ENCODE results near the gene CAMTA1.

DNA sequence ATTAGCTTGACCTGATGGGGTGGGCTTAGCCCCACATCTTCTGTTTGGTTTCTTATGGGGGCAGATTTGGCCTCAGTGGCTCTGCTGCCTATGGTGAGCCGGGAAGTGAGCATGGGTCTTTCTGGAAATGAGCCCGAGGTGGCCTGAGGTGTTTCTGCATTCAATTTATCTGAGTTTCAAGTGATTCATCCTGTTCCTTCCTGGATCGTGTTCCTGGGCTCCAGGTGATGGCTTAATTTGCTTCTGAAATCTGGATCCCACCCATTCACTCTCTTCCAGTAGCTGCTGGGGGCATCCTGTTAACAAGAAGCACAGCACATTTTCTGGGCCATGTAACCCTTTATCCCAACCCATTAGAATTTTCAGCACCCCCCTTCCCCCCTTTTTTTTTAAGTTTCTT, 324.6 kb downstream of the CAMTA1 start:
- no peak for TF ChIP-seq REST (tag by site-specific recombination; IDR thresholded peaks at IDR 0.05)
- TF ChIP-seq ZNF354C (tag by site-specific recombination; IDR thresholded peaks at IDR 0.05; ENCODE audit: borderline replicate concordance, low read depth), result no peak
- no peak for TF ChIP-seq CTCF (tag by site-specific recombination; IDR thresholded peaks at IDR 0.05)
- no peak for TF ChIP-seq KLF1 (tag by site-specific recombination; IDR thresholded peaks at IDR 0.05)
- no peak for TF ChIP-seq ZFP41 (tag by site-specific recombination; IDR thresholded peaks at IDR 0.05; ENCODE audit: borderline replicate concordance)
- no peak for TF ChIP-seq ZIC2 (tag by site-specific recombination; IDR thresholded peaks at IDR 0.05)
- TF ChIP-seq PATZ1 (tag by site-specific recombination; IDR thresholded peaks at IDR 0.05), result no peak
- no peak for TF ChIP-seq ZFHX2 (tag by site-specific recombination; conservative IDR thresholded peaks at IDR 0.05)
- no peak for TF ChIP-seq ZNF324 (tag by site-specific recombination; IDR thresholded peaks at IDR 0.05)

Measured in HEK293 (cell line).